ENCODE measurements around the gene CSNK2A3.

The CSNK2A3 gene

GRCh38 chr11:11334607-11335006 is 18.4 kb downstream of the CSNK2A3 start:
- no peak for DNase-seq

- no peak for DNase-seq
Measured at GRCh38 chr11:11332141-11332710, 20.8 kb downstream of the CSNK2A3 start.

GRCh38 chr11:11329062-11329806 is 23.8 kb downstream of the CSNK2A3 start:
- DNase-seq, result no peak

- DNase-seq, result no peak
Measured at GRCh38 chr11:11324090-11324489, 29.0 kb downstream of the CSNK2A3 start.

- no peak for DNase-seq
Measured at GRCh38 chr11:11322101-11322500, 30.9 kb downstream of the CSNK2A3 start.

- no peak for DNase-seq
Measured at GRCh38 chr11:11320825-11321224, 32.2 kb downstream of the CSNK2A3 start.

GRCh38 chr11:11318961-11319360 is 34.1 kb downstream of the CSNK2A3 start:
- DNase-seq, result no peak

- no peak for DNase-seq
Measured at GRCh38 chr11:11318461-11318860, 34.6 kb downstream of the CSNK2A3 start.

GRCh38 chr11:11316651-11317230 is 36.3 kb downstream of the CSNK2A3 start:
- DNase-seq, result no peak

- no peak for DNase-seq
Measured at GRCh38 chr11:11313902-11314692, 39.0 kb downstream of the CSNK2A3 start.

- no peak for DNase-seq
Measured at GRCh38 chr11:11313426-11313825, 39.6 kb downstream of the CSNK2A3 start.

GRCh38 chr11:11312738-11313137 is 40.3 kb downstream of the CSNK2A3 start:
- DNase-seq, result no peak

- DNase-seq, result no peak
Measured at GRCh38 chr11:11311169-11311568, 41.9 kb downstream of the CSNK2A3 start.

GRCh38 chr11:11309906-11310305 is 43.1 kb downstream of the CSNK2A3 start:
- no peak for DNase-seq

GRCh38 chr11:11308249-11308648 is 44.8 kb downstream of the CSNK2A3 start:
- DNase-seq, result no peak

- DNase-seq, result no peak
Measured at GRCh38 chr11:11306855-11307254, 46.2 kb downstream of the CSNK2A3 start.

GRCh38 chr11:11304550-11304949 is 48.5 kb downstream of the CSNK2A3 start:
- DNase-seq, result no peak

GRCh38 chr11:11302565-11302964 is 50.5 kb downstream of the CSNK2A3 start:
- no peak for DNase-seq
